HK-2 (cell line): ENCODE data around the gene CCL4.
"Not testable (repeated sequence)": the region's sequence is repeated elsewhere in the genome, so short reads cannot be mapped to it uniquely, and the experiment has no call there.

Experiments used
- DNase-seq: peaks from one replicate; pipeline ENCODE4 v3.0.0-alpha.2; 2018; ENCODE audit not compliant: unreplicated experiment

Gene CCL4

GRCh38 chr17:36117505-36118382 lies 14.1 kb downstream of the CCL4 start:
- no peak for DNase-seq

GRCh38 chr17:36118477-36119353 lies 15.1 kb downstream of the CCL4 start:
- DNase-seq = no peak

- DNase-seq = no peak
These were observed 16.6 kb downstream of the CCL4 start for GRCh38 chr17:36120221-36120620.

GRCh38 chr17:36121099-36121498 lies 17.5 kb downstream of the CCL4 start:
- not testable (repeated sequence) for DNase-seq

DNA sequence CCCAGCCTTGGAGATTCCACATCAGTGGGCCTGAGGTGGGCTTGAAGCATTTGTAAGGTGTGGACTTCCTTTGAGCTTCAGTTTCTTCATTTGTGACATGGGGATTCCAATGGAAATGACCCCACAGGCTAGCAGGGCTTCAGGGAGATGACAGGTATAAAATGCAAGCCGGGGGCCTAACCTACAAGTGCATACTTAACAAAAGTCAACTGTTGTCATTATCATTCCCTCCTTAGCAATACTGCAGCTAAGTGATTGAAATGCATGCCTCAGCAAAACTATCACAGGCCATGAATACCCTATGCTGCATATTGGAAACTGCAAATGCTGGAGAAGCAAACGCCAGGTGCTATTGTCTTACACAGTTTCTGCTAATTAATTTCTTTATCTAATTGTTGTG lies 19.8 kb downstream of the CCL4 start:
- no peak for DNase-seq

GRCh38 chr17:36124879-36125824 lies 21.5 kb downstream of the CCL4 start:
- DNase-seq = no peak

DNA sequence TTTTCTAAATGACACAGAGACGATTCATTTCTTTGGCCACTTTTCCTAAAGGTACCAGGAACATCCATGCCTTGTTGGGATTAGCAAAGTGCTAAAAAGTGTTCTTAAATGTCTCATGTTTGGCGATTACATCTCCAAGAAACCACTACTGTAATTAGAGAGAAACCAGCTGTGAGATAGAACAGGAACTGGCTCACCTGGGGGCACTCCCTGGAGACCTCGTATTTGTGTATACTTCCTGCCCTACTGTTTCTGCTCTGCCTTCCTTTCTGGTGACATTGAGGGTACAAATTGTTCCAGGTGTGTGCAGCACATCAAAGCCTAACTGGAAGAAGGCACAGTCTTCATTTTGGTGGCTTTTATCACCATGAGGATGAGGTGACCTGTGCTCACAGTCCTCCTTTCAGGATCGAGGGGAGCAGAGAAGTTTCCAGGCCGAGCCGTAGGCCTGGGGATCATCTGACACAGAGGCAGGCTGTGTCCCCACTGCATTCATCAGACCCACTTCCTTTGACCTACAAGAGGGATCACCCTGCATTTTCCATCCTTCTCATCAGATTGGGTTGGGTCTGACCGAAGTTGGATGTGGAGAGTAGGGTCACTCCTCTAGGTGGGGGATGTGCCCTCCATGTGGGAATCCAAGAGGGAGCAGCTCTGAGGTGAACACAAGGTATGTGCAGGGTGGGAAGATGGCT lies 23.7 kb downstream of the CCL4 start:
- DNase-seq = no peak

DNA sequence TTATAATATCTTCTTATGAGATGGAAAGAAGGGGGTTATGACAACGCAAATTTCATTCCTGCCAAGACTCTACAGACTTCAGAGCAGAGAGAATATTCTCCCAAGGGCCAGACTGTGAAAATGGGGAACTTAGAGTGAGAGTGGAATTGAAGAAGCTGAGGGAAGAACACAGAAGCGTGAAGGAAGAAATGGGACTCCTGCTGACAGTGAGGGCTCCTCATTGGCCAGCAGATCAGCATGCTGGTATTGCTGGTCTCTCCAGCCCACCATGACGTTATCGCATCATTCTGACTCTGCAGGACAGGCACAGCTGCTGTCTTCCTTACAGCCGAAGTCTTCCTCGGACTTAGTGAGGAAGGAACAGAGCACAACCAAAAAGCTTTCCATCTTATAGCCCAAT lies 24.3 kb downstream of the CCL4 start:
- DNase-seq = no peak

DNA sequence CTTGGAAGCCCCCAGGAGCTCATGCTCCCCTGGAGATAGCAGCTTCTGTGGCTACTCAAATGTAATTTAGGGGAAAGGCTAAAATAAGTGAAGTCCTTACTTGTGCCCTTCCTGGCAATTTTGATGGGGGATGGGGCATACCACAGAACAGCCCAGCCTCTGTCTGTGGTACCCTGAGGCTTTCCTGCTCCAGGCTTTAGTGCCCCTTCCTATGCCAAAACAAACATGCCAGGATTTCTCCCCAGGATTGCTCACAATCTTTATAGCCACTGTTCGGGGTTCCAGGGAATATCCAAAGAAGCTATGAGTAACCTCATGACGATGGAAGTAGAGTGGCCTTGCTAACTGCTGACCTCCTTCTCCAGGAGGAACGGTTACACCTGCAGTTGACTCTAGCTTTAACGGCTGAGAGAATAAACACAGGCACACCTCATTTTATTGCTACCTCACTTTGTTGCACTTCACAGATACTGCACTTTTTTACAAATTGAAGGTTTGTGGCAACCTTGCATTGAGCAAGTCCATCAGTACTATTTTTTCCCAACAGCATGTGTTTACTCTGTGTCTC lies 24.9 kb downstream of the CCL4 start:
- no peak for DNase-seq

- DNase-seq = no peak
These were observed 26.0 kb downstream of the CCL4 start for GRCh38 chr17:36129616-36130015.

DNA sequence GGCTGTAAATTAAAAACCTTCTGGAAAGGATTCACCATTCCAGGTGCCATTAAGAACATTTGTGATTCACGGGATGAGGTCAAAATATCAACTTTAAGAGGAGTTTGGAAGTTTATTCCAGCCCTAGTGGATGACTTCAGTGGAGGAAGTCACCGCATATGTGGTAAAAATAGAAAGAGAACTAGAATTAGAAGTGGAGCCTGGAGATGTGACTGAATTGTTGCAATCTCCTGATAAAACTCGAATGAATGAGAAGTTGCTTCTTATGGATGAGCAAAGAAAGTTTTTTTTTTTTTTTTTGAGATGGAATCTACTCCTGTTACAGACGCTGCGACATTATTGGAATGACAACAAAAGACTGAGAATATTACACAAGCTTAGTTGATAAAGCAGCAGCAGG lies 26.7 kb downstream of the CCL4 start:
- DNase-seq = no peak

DNA sequence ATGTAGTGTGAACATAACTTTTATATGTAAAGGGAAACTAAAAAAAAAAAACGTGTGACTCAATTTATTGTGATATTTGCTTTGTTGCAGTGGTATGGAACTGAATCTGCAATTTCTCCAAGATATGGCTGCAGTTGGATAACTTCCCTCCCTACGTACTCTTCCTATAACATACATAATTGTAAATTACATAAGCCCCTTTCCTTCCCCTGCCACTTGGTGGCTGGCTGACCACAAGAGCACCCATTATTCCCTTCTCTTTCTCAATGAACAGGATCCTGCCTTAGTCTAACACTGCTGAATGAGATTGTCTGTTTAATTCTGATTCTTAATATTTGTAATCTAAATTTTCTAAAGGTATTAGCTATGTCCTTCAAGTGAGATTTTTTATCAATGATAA lies 27.8 kb downstream of the CCL4 start:
- no peak for DNase-seq

- DNase-seq = no peak
These were observed 28.3 kb downstream of the CCL4 start for GRCh38 chr17:36131931-36132330.

- no peak for DNase-seq
These were observed 28.8 kb downstream of the CCL4 start for GRCh38 chr17:36132421-36132831.

DNA sequence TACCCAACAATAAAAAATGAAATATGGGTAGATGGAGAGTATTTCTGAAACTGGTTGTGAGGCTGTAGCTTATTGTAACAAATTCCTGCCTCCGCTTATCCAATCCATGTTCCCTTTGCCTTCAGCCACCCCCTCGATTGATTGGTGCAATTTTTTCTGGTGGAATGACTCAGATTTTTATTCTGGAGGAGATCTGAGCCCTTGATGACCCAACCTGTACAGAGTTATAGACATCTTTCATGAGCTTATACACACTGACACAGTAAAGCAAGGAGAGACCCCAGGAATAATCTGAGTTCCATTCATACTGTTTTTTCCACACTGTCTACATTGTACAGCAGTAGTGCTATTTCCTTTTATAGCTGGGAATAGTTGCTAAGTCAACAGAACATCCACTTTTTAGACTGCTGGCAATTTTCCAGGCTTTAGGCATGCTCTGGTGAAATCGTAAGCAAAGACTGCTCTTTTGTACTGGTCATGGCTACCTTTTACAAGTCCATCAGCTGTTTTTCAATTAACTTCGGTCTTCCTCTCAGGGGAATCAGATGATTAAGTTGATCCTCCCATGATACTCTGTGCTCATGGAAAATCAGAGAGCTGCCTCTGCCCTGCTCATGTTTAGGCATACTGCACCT lies 30.1 kb downstream of the CCL4 start:
- DNase-seq = no peak

DNA sequence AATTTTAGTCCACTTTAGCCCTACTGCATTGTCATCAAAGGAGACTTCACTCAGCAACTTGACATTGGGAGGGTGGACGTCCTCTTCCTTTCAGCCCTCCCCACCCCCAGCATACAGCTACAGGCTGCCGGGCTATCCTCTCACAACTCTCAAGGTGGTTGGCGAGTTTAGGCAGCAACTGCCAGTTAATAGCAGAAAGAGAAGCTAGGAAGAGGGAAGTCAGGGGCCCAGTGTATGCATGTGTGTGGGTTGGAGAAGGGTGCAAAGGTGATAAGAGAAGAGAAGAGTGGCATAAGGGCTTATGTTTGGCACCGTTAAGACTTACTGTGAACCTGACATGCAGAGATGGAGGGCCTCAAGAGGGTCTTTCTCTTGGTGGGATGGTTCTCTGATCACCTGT lies 31.8 kb downstream of the CCL4 start:
- DNase-seq = no peak

DNA sequence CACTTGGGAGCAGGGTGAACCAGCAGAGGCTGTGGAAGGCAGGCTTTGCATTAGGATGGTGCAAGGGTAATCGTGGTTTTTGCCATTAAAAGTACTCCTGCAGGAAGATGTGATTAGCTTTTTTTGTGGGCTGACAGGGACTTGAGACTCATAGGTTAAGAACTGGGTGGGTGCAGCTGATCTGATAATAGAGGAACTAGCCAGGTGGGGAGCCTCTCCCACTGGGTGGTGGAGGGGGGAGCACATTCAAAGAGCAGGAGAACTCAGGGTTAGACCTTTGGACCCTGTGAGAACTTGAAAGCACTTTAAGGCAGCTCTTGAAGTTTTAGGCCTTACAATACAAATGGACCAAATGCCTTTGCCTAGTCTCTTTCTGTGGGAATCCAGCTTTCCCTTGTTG lies 32.4 kb downstream of the CCL4 start:
- no peak for DNase-seq

DNA sequence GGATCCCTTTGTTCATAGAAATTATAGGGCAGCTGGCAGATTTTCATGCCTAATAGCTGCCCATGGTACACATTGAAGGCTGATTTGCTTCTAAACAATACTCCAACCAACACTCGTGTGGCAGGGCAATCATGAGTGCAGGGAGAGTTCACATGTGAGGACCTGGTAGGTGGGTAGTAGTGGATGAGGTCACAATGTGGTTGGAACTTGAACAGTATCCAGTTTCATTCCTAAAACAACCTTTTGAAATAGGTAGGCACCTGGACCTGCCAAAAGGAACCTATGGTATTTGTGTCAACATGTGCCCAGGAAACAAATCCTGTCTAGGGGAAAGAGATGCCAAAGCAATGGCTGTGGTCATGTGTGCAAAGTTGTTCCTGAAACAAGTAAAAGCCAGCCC lies 32.8 kb downstream of the CCL4 start:
- DNase-seq = no peak

- no peak for DNase-seq
These were observed 38.6 kb downstream of the CCL4 start for GRCh38 chr17:36142235-36142634.

DNA sequence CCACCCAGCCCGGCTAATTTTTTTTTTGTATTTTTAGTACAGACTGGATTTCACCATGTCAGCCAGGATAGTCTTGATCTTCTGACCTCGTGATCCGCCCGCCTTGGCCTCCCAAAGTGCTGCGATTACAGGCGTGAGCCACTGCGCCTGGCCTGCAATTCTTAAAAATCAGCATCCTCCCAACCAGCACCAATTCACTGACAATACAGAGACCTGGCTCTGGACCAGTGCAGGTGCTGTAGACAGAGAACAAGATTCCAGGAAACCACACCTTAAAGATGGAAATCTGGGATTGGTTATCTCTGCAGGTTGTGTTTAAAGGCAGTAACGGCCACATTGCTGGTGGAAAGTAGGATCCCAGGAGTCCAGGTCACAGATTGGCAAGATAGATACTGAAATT lies 39.2 kb downstream of the CCL4 start:
- DNase-seq = no peak
